HepG2 (cell line): ENCODE data around the gene GJD4. TPM values are rescaled to one million over a fixed set of nuclear protein-coding genes. Genes with fewer than 3 reads are reported as not detected.

Experiments
- ATAC-seq: fragments of 200-7000 bp; cut with Tn5 transposase; 3 replicates; pipeline ENCODE4 v1.9.1; 2020; ENCODE audit warnings: mild to moderate bottlenecking, moderate library complexity
- BruUV-seq: library from RNA; stranded (reverse); fragments of 400-500 nt; replicated peaks from 2 replicates; lab custom pipeline; 2021; lab: Mats Ljungman, UMichigan
- CTCF ChIA-PET: fragments of 300-600 bp; formaldehyde crosslinking; extraction: SDS; loops from one replicate; lab custom pipeline; 2021; ENCODE audit warnings: low total read pairs, inconsistent platforms, low intra/inter-chr PET ratio; lab: Yijun Ruan, JAX
- POLR2A ChIA-PET: fragments of 350-600 bp; sonication (Branson Sonifier 250); formaldehyde crosslinking; loops from one replicate; lab custom pipeline; 2020; ENCODE audit warnings: antibody characterized with exemption, inconsistent platforms; lab: Yijun Ruan, JAX
- DNase-seq: peaks from one replicate; pipeline ENCODE4 v3.0.0-alpha.2; 2015; ENCODE audit warnings: low spot score
- FAIRE-seq: peaks from 3 replicates; lab custom pipeline; 2011; peaks lifted over from hg19 to GRCh38; lab: Jason Lieb, UNC
- H2AFZ ChIP-seq: one replicate; pipeline ENCODE4 v1.6.1; 2011; ENCODE audit warnings: low read length, inconsistent platforms
- H3K27ac ChIP-seq: fragments of 300-600 bp; 3 replicates; pipeline ENCODE4 v1.8.0; 2011; ENCODE audit warnings: mixed run types, mild to moderate bottlenecking, mixed read lengths, low read length, inconsistent platforms; ENCODE audit not compliant: insufficient read depth; ENCODE audit errors: extremely low read length
- H3K27me3 ChIP-seq, 2 experiments: fragments of 200-600 bp in 1 of 2; 2 replicates in 1 of 2; 3 replicates in 1 of 2; pipeline versions ENCODE4 v1.6.0 to v1.8.0; 2011; ENCODE audit warnings: low read length in 2 of 2, mild to moderate bottlenecking in 2 of 2, moderate library complexity in 2 of 2, inconsistent platforms in 1 of 2; ENCODE audit not compliant: insufficient read depth in 2 of 2, control insufficient read depth in 1 of 2
- H3K36me3 ChIP-seq, 2 experiments: fragments of 200-600 bp in 1 of 2; replicated peaks in 1 of 2; 2 replicates in 1 of 2; 3 replicates in 1 of 2; pipeline versions ENCODE4 v1.5.1 to v1.8.0; 2011; ENCODE audit warnings: low read length in 2 of 2, inconsistent platforms in 1 of 2; ENCODE audit not compliant: insufficient read depth in 2 of 2, control insufficient read depth in 1 of 2
- H3K4me1 ChIP-seq: 2 replicates; pipeline ENCODE4 v1.5.1; 2012; ENCODE audit warnings: low read length, inconsistent platforms; ENCODE audit not compliant: insufficient read depth
- H3K4me2 ChIP-seq: 2 replicates; pipeline ENCODE4 v1.6.0; 2011; ENCODE audit warnings: low read depth, low read length, inconsistent platforms
- H3K4me3 ChIP-seq, 3 experiments: fragments of 200-600 bp in 1 of 3; sonication (generic), shearing (Covaris generic) in 1 of 3; replicated peaks in 1 of 3; 2 replicates each; pipeline ENCODE4 v1.5.1; 2011 to 2016; ENCODE audit warnings: low read length in 3 of 3, inconsistent platforms in 2 of 3, low read depth in 2 of 3, mild to moderate bottlenecking in 2 of 3, control low read depth in 1 of 3, mixed read lengths in 1 of 3; ENCODE audit not compliant: insufficient read depth in 1 of 3
- H3K79me2 ChIP-seq: one replicate; pipeline ENCODE4 v1.6.1; 2011; ENCODE audit warnings: low read length, inconsistent platforms; ENCODE audit not compliant: insufficient read depth
- H3K9ac ChIP-seq: 2 replicates; pipeline ENCODE4 v1.6.0; 2011; ENCODE audit warnings: mild to moderate bottlenecking, low read depth, low read length, inconsistent platforms; ENCODE audit not compliant: insufficient read depth
- H3K9me3 ChIP-seq: 2 replicates; pipeline ENCODE4 v1.5.1; 2012; ENCODE audit warnings: mild to moderate bottlenecking, low read length
- H4K20me1 ChIP-seq: 2 replicates; pipeline ENCODE4 v1.6.0; 2011; ENCODE audit warnings: inconsistent platforms, mild to moderate bottlenecking, low read length, moderate library complexity; ENCODE audit not compliant: insufficient read depth
- ATF1 ChIP-seq: IDR thresholded peaks from 2 replicates; pipeline ENCODE4 v1.6.1; 2016; ENCODE audit warnings: mild to moderate bottlenecking, control low read depth
- CREB3 ChIP-seq: sonication (generic); formaldehyde crosslinking; IDR thresholded peaks from 2 replicates; pipeline ENCODE4 v1.5.0; 2020; ENCODE audit warnings: missing genetic modification reagents
- CREM ChIP-seq, 2 experiments: sonication (generic) in 1 of 2; formaldehyde crosslinking in 1 of 2; IDR thresholded peaks; 2 replicates each; pipeline versions ENCODE4 v1.4.0 to v1.6.1; 2016 to 2020; ENCODE audit warnings: antibody characterized with exemption in 1 of 2, mild to moderate bottlenecking in 1 of 2, missing genetic modification reagents in 1 of 2
- ELF1 ChIP-seq: sonication (generic); formaldehyde crosslinking; IDR thresholded peaks from 2 replicates; pipeline ENCODE4 v1.4.0; 2020; ENCODE audit warnings: missing genetic modification reagents
- FOXM1 ChIP-seq: sonication (generic); formaldehyde crosslinking; IDR thresholded peaks from 2 replicates; pipeline ENCODE4 v1.5.0; 2020; ENCODE audit warnings: missing genetic modification reagents
- HIVEP1 ChIP-seq: sonication (generic); formaldehyde crosslinking; IDR thresholded peaks from 2 replicates; pipeline ENCODE4 v1.4.0; 2020; ENCODE audit warnings: mild to moderate bottlenecking, missing genetic modification reagents
- HOMEZ ChIP-seq: IDR thresholded peaks from 2 replicates; pipeline ENCODE4 v1.6.1; 2016; ENCODE audit warnings: low read depth
- KLF9 ChIP-seq: IDR thresholded peaks from 2 replicates; pipeline ENCODE4 v1.6.1; 2016; ENCODE audit warnings: low read depth
- MXI1 ChIP-seq: IDR thresholded peaks from 3 replicates; pipeline ENCODE4 v1.6.1; 2012; ENCODE audit warnings: low read depth, low read length, inconsistent platforms, borderline replicate concordance
- POLR2G ChIP-seq: fragments of 200-400 bp; formaldehyde crosslinking; IDR thresholded peaks from 2 replicates; pipeline ENCODE4 v1.6.1; 2018; ENCODE audit warnings: mild to moderate bottlenecking, low read depth, low read length, moderate library complexity
- RBFOX2 ChIP-seq: fragments of 200-400 bp; formaldehyde crosslinking; IDR thresholded peaks from 2 replicates; pipeline ENCODE4 v1.6.1; 2017; ENCODE audit warnings: low read depth, mild to moderate bottlenecking, low read length
- TAF15 ChIP-seq: fragments of 200-400 bp; formaldehyde crosslinking; IDR thresholded peaks from one replicate; pipeline ENCODE4 v1.6.1; 2018; ENCODE audit warnings: mild to moderate bottlenecking, low read depth, low read length; ENCODE audit not compliant: poor library complexity, severe bottlenecking
- TFDP1 ChIP-seq: IDR thresholded peaks from 2 replicates; pipeline ENCODE4 v1.6.1; 2016; ENCODE audit warnings: missing compliant biosample characterization, missing genetic modification reagents, borderline replicate concordance
- ZIK1 ChIP-seq: sonication (generic); formaldehyde crosslinking; IDR thresholded peaks from 2 replicates; pipeline ENCODE4 v1.5.0; 2020; ENCODE audit warnings: mild to moderate bottlenecking, low read depth, missing genetic modification reagents, borderline replicate concordance
- ZNF138 ChIP-seq: sonication (generic); formaldehyde crosslinking; IDR thresholded peaks from 2 replicates; pipeline ENCODE4 v1.5.0; 2020; ENCODE audit warnings: mild to moderate bottlenecking, low read depth, missing genetic modification reagents
- ZNF230 ChIP-seq: sonication (generic); formaldehyde crosslinking; IDR thresholded peaks from 2 replicates; pipeline ENCODE4 v1.4.0; 2020; ENCODE audit warnings: mild to moderate bottlenecking, missing genetic modification reagents
- ZNF674 ChIP-seq: sonication (generic); formaldehyde crosslinking; IDR thresholded peaks from 2 replicates; pipeline ENCODE4 v1.5.0; 2020; ENCODE audit warnings: low read depth, mild to moderate bottlenecking, missing genetic modification reagents
- ZNF678 ChIP-seq: sonication (generic); formaldehyde crosslinking; IDR thresholded peaks from 2 replicates; pipeline ENCODE4 v1.4.0; 2020; ENCODE audit warnings: mild to moderate bottlenecking, missing genetic modification reagents
- WGBS: methylation state at CpG from one replicate; pipeline ENCODE4 v1.1.6; 2017; ENCODE audit warnings: low lambda C conversion rate; 5-methylcytosine and 5-hydroxymethylcytosine counted together
- in situ Hi-C: cut with HindIII; loops from 2 replicates; pipeline ENCODE4 v1.10.0; 2017; ENCODE audit warnings: low pct_unique_long_range_greater_than_20kb; ENCODE audit not compliant: extremely low pct_ligation_motif_present
- intact Hi-C: fragments of 100-400 bp; cut with micrococcal nuclease; formaldehyde crosslinking; loops from one replicate; pipeline ENCODE4 v1.10.0; 2022; ENCODE audit not compliant: unreplicated experiment
- polyA plus RNA-seq, 8 experiments: library from polyadenylated mRNA; depleted of rRNA in 3 of 8; stranded (reverse) in 7 of 8; unstranded in 1 of 8; fragments of >200 nt; fragmentation: Illumina TruSeq in 4 of 8; extraction: Trizol in 4 of 8; gene quantifications; 2 replicates each; pipeline versions ENCODE4 v1.2.1 to v1.2.3, GENCODE V29; 2011 to 2016; ENCODE audit warnings: low read depth in 4 of 8, missing spikeins in 1 of 8, mixed read lengths in 1 of 8; ENCODE audit not compliant: insufficient read depth in 1 of 8
- total RNA-seq, 5 experiments: library from RNA; depleted of rRNA; stranded (reverse); fragments of >200 nt; fragmentation: Illumina TruSeq; extraction: Trizol; gene quantifications; 2 replicates each; pipeline ENCODE4 v1.2.3, GENCODE V29; 2016; ENCODE audit warnings: low read depth in 1 of 5
- TF ChIP-seq, protein P1 (sequence below): sonication (generic); formaldehyde crosslinking; conservative IDR thresholded peaks from 2 replicates; pipeline ENCODE4 v1.8.0; 2022; ENCODE audit warnings: mild to moderate bottlenecking, moderate library complexity, missing genetic modification reagents

GJD4 gene
- total and polyA plus RNA-seq, 2 of the 13 experiments (the other 11 are each of a cell fraction or from before 2014, with no cell fraction given), result not detected

- Histone ChIP-seq H3K36me3 (no peaks in the 10 kb centered on the region), H3K79me2 (no peaks in the 10 kb centered on the region), H3K9me3 (no peaks in the 10 kb centered on the region), H3K9ac (no peak within 1 kb of the TSS), H3K4me1 (peaks cover 20% of the 10 kb centered on the region), H3K4me2 (peak within 1 kb of the TSS; percentile 78), H3K27me3 (peaks cover 6 to 30% of the 10 kb centered on the region in 2 experiments), H4K20me1 (no peaks in the 10 kb centered on the region), H3K27ac (no peak within 1 kb of the TSS), H3K4me3 (peak within 1 kb of the TSS; percentile 51 to 68 (median 58); a peak in 5 of 6 replicates), H2AFZ (no peak within 1 kb of the TSS)
- POLR2A ChIA-PET, result no interaction called here
- WGBS, result no CpG with 5 or more reads among the region's 80 CpGs
- CTCF ChIA-PET, result no interaction called here
- FAIRE-seq, result peak; percentile 37
- peak; percentile 68 for DNase-seq
- in situ Hi-C loops (loop anchor here (10.0 kb wide), 1 partner anchor 143 kb away; no protein-coding TSS in a partner anchor), intact Hi-C loops (loop anchor here (2.0 to 5.0 kb wide), 2 partner anchors 45 to 139 kb away; no protein-coding TSS in a partner anchor)
- BruUV-seq, result no TSS peak
- ATAC-seq, result peak; percentile 93
- TF ChIP-seq POLR2G (0 out of 2 replicates have a peak, but pooled peaks have one; percentile 26), KLF9 (CRISPR knock-in tag) (no peak), ZNF138 (CRISPR knock-in tag) (no peak), HOMEZ (CRISPR knock-in tag) (no peak), CREM (IDR thresholded peaks at IDR 0.05) (no peak), CREM (CRISPR knock-in tag; IDR thresholded peaks at IDR 0.05) (no peak), HIVEP1 (CRISPR knock-in tag) (peak; percentile 50; the same call in 1 of the 2 replicates), CREB3 (CRISPR knock-in tag) (no peak), TFDP1 (0 out of 2 replicates have a peak, but pooled peaks have one; percentile 40), ZNF678 (CRISPR knock-in tag) (no peak), ZNF230 (CRISPR knock-in tag) (no peak), TAF15 (peak; percentile 25), ZIK1 (CRISPR knock-in tag) (no peak), ELF1 (CRISPR knock-in tag) (no peak), FOXM1 (CRISPR knock-in tag) (no peak), RBFOX2 (0 out of 2 replicates have a peak, but pooled peaks have one; percentile 18), ZNF674 (CRISPR knock-in tag) (no peak), MXI1 (no peak), ATF1 (no peak)
- TF ChIP-seq, protein P1, sequence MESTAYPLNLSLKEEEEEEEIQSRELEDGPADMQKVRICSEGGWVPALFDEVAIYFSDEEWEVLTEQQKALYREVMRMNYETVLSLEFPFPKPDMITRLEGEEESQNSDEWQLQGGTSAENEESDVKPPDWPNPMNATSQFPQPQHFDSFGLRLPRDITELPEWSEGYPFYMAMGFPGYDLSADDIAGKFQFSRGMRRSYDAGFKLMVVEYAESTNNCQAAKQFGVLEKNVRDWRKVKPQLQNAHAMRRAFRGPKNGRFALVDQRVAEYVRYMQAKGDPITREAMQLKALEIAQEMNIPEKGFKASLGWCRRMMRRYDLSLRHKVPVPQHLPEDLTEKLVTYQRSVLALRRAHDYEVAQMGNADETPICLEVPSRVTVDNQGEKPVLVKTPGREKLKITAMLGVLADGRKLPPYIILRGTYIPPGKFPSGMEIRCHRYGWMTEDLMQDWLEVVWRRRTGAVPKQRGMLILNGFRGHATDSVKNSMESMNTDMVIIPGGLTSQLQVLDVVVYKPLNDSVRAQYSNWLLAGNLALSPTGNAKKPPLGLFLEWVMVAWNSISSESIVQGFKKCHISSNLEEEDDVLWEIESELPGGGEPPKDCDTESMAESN (CRISPR knock-in tag), result 0 out of 2 replicates have a peak, but pooled peaks have one; percentile 9
These were observed 37.1 kb downstream of the GJD4 start, which contains the start of gene FZD8 for GRCh38 chr10:35642035-35642792. TSS of gene FZD8 (minus strand) at chr10:35642296. CDS start at chr10:35641429, 867 bp downstream.
